ENCODE results near the gene HIBADH. TPM values are rescaled to one million over a fixed set of nuclear protein-coding genes. Genes with fewer than 3 reads are reported as not detected.

HIBADH gene
- total RNA-seq, 1 donor from 2014 or later = 15.4 TPM

DNA sequence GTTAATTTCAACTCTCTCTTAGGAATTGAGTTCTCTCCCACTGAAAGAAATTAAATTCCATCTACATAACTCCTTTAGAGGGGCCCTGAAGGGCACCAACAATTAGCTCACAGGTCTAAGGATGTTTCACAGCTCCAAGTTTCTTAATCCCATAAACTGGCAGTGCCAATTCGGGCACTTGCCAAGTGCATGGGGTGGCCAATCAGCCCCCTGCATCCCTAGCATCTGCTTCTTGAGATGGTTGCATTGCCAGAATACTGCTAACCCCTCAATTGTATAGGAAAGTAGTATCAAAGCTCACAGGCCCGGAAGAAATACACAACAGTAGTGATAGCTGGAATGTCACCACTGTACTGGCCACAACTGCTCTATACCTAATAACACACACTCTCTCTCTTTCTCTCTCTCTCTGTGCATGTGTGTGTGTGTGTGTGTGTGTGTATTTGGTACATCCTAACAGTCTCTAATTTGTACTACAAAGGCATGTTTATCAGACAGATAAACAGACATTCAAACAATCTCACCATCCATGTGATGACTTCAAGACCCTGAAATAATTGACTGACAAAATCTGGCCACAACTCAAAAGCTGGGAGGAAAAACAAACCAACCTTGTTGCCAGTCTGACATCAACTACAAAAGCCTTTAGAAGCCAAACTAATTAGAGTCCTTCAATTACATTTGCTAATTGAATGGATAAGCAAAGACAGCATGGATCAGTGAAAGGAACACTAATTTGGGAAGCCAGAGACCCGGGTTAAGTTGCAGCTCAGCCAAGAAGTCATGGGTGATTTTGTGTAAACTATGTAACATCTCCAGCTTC is 27.8 kb downstream of the HIBADH start:
- Mint-ChIP-seq H3K4me1 (ENCODE audit: unreplicated experiment) (no peaks in the 10 kb centered on the region), H3K4me3 (ENCODE audit: unreplicated experiment) (no peak overlapping the region), H3K27me3 (ENCODE audit: unreplicated experiment) (no peaks in the 10 kb centered on the region), H3K27ac (ENCODE audit: unreplicated experiment) (no peak overlapping the region), H3K9me3 (ENCODE audit: unreplicated experiment) (no peaks in the 10 kb centered on the region), H3K36me3 (ENCODE audit: low read depth, unreplicated experiment) (peaks cover 2% of the 10 kb centered on the region)
- no peak for DNase-seq (ENCODE audit: low spot score)
- TF ChIP-seq, protein P1, sequence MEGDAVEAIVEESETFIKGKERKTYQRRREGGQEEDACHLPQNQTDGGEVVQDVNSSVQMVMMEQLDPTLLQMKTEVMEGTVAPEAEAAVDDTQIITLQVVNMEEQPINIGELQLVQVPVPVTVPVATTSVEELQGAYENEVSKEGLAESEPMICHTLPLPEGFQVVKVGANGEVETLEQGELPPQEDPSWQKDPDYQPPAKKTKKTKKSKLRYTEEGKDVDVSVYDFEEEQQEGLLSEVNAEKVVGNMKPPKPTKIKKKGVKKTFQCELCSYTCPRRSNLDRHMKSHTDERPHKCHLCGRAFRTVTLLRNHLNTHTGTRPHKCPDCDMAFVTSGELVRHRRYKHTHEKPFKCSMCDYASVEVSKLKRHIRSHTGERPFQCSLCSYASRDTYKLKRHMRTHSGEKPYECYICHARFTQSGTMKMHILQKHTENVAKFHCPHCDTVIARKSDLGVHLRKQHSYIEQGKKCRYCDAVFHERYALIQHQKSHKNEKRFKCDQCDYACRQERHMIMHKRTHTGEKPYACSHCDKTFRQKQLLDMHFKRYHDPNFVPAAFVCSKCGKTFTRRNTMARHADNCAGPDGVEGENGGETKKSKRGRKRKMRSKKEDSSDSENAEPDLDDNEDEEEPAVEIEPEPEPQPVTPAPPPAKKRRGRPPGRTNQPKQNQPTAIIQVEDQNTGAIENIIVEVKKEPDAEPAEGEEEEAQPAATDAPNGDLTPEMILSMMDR (IDR thresholded peaks at IDR 0.05; ENCODE audit: unreplicated experiment) = no peak

DNA sequence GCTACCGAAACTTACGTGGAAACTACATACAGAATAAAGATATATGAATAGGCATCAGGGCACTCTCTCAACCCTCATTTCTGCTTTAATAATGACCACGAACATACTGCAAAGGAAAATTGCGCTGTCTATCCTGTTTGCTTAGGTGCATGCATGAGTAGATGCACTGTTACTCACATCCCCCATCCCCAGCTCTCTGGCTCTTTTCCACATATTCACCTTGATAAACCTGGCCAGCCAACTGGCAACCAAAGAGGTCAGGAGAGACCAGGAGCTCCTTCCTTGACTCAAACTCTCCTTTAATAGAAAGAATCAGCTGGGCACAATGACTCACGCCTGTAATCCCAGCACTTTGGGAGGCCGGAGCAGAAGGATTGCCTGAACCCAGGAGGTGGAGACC is 29.6 kb downstream of the HIBADH start:
- H3K27ac Mint-ChIP-seq (ENCODE audit: unreplicated experiment) = no peak overlapping the region
- H3K4me3 Mint-ChIP-seq (ENCODE audit: unreplicated experiment) = no peak overlapping the region
- TF ChIP-seq, protein P1 (IDR thresholded peaks at IDR 0.05; ENCODE audit: unreplicated experiment) = no peak
- H3K9me3 Mint-ChIP-seq (ENCODE audit: unreplicated experiment) = no peaks in the 10 kb centered on the region
- H3K4me1 Mint-ChIP-seq (ENCODE audit: unreplicated experiment) = no peaks in the 10 kb centered on the region
- DNase-seq (ENCODE audit: low spot score) = no peak
- H3K27me3 Mint-ChIP-seq (ENCODE audit: unreplicated experiment) = no peaks in the 10 kb centered on the region
- H3K36me3 Mint-ChIP-seq (ENCODE audit: low read depth, unreplicated experiment) = peaks cover 2% of the 10 kb centered on the region

DNA sequence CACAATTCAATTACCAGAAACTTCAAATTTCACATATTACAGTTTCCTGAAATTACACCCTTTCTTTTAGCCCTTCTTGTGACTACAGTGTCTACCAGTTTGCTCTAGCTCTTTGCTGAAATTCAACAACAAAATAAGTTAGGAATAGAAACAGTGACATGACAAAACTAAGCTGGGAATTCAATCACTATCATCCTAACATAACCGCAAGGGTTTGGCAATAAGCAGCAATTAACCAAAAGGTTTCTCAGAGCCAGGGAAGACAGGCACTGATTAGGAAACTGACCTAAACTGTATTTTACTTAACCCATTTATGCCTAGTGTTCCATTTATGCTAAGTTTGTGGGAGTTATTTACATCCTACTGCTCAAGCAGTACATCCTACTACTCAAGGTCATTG is 31.3 kb downstream of the HIBADH start:
- Mint-ChIP-seq H3K4me3 (ENCODE audit: unreplicated experiment) (no peak overlapping the region), H3K4me1 (ENCODE audit: unreplicated experiment) (no peaks in the 10 kb centered on the region), H3K27me3 (ENCODE audit: unreplicated experiment) (no peaks in the 10 kb centered on the region), H3K36me3 (ENCODE audit: low read depth, unreplicated experiment) (peaks cover 2% of the 10 kb centered on the region), H3K27ac (ENCODE audit: unreplicated experiment) (no peak overlapping the region), H3K9me3 (ENCODE audit: unreplicated experiment) (no peaks in the 10 kb centered on the region)
- DNase-seq (ENCODE audit: low spot score) = no peak
- TF ChIP-seq, protein P1 (IDR thresholded peaks at IDR 0.05; ENCODE audit: unreplicated experiment) = no peak

DNA sequence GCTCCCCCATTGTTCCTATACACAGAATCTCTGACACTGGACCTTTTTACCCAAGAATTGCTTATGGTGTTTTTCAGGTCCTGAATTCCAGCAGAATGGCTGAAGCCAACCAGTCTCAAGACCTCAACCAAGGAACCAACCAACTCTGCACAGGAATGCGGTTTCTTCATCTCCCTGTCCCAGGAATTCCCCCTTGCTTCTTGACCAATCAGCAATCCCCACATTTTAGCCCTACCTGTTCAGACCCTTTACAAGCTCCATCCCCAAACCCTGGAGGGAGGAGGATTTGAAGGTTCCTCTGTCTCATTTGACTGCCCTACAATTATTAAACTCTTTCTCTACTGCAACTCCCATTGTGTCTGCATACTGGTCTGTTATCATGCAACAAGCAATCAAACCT is 35.5 kb downstream of the HIBADH start:
- H3K9me3 Mint-ChIP-seq (ENCODE audit: unreplicated experiment) = no peaks in the 10 kb centered on the region
- no peaks in the 10 kb centered on the region for H3K4me1 Mint-ChIP-seq (ENCODE audit: unreplicated experiment)
- peaks cover 1% of the 10 kb centered on the region for H3K27me3 Mint-ChIP-seq (ENCODE audit: unreplicated experiment)
- DNase-seq (ENCODE audit: low spot score) = no peak
- TF ChIP-seq, protein P1 (IDR thresholded peaks at IDR 0.05; ENCODE audit: unreplicated experiment) = no peak
- no peak overlapping the region for H3K4me3 Mint-ChIP-seq (ENCODE audit: unreplicated experiment)
- H3K27ac Mint-ChIP-seq (ENCODE audit: unreplicated experiment) = no peak overlapping the region
- no peaks in the 10 kb centered on the region for H3K36me3 Mint-ChIP-seq (ENCODE audit: low read depth, unreplicated experiment)

DNA sequence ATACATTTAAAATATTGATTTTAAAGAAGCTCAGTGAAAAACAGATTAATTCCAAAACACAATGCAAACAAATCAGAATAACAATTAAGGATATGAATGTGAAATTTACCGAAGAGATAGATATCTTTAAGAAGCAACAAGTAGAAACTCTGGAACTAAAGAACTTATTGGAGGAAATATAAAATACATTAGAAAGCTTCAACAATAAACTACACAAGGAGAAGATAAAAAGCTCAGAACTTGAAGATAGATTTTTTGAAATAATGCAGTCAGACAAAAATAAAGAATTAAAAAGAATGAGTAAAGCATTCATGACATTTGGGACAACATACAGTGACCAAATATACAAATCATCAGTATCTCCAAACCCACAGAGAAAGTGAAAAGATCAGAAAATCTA is 43.2 kb downstream of the HIBADH start:
- Mint-ChIP-seq H3K27ac (ENCODE audit: unreplicated experiment) (no peak overlapping the region), H3K36me3 (ENCODE audit: low read depth, unreplicated experiment) (peaks cover 27% of the 10 kb centered on the region), H3K27me3 (ENCODE audit: unreplicated experiment) (no peaks in the 10 kb centered on the region), H3K4me3 (ENCODE audit: unreplicated experiment) (no peak overlapping the region), H3K4me1 (ENCODE audit: unreplicated experiment) (no peaks in the 10 kb centered on the region), H3K9me3 (ENCODE audit: unreplicated experiment) (peaks cover 5% of the 10 kb centered on the region)
- DNase-seq (ENCODE audit: low spot score) = no peak
- TF ChIP-seq, protein P1 (IDR thresholded peaks at IDR 0.05; ENCODE audit: unreplicated experiment) = no peak

Data from endothelial cell (in vitro differentiated cells).